Fibroblast of lung (primary cell): ENCODE data around the gene SEL1L2. TPM values are rescaled to one million over a fixed set of nuclear protein-coding genes. Genes with fewer than 3 reads are reported as not detected.
"Not testable (repeated sequence)": the region's sequence is repeated elsewhere in the genome, so short reads cannot be mapped to it uniquely, and the experiment has no call there.

Experiments
- DNase-seq, 2 donors: peaks; one replicate each; pipeline versions ENCODE4 v3.0.0 to v3.0.0-alpha.2; 2010; ENCODE audit warnings: low read depth in 2 of 2
- H2AFZ ChIP-seq: 2 replicates; pipeline ENCODE4 v1.5.1; 2012; ENCODE audit warnings: low read length, control low read depth, inconsistent platforms
- H3K27ac ChIP-seq: 2 replicates; pipeline ENCODE4 v1.5.1; 2011; ENCODE audit warnings: low read length, control low read depth; ENCODE audit not compliant: insufficient read depth
- H3K27me3 ChIP-seq: 2 replicates; pipeline ENCODE4 v1.5.1; 2011; ENCODE audit warnings: mild to moderate bottlenecking, low read length; ENCODE audit not compliant: control insufficient read depth, insufficient read depth
- H3K36me3 ChIP-seq: 2 replicates; pipeline ENCODE4 v1.5.1; 2011; ENCODE audit warnings: low read length; ENCODE audit not compliant: control insufficient read depth, insufficient read depth
- H3K4me1 ChIP-seq: 2 replicates; pipeline ENCODE4 v1.5.1; 2011; ENCODE audit warnings: low read length; ENCODE audit not compliant: control insufficient read depth, insufficient read depth; ENCODE audit errors: extremely low read depth
- H3K4me2 ChIP-seq: 2 replicates; pipeline ENCODE4 v1.5.1; 2011; ENCODE audit warnings: low read length, control low read depth; ENCODE audit not compliant: insufficient read depth; ENCODE audit errors: extremely low read depth
- H3K4me3 ChIP-seq, 4 experiments: fragments of 200-600 bp in 1 of 4; sonication (generic) in 1 of 4; replicated peaks in 1 of 4; 2 replicates each; pipeline ENCODE4 v1.5.1; 2011 to 2016; ENCODE audit warnings: low read length in 4 of 4, low read depth in 3 of 4, mild to moderate bottlenecking in 3 of 4, control low read depth in 2 of 4, inconsistent platforms in 1 of 4, mixed read lengths in 1 of 4; ENCODE audit not compliant: insufficient read depth in 1 of 4; ENCODE audit errors: control extremely low read depth in 1 of 4
- H3K79me2 ChIP-seq: 2 replicates; pipeline ENCODE4 v1.5.1; 2012; ENCODE audit warnings: mild to moderate bottlenecking, low read length, inconsistent platforms; ENCODE audit not compliant: control insufficient read depth, insufficient read depth
- H3K9ac ChIP-seq: 2 replicates; pipeline ENCODE4 v1.5.1; 2011; ENCODE audit warnings: mild to moderate bottlenecking, low read length, control low read depth; ENCODE audit not compliant: insufficient read depth
- H3K9me3 ChIP-seq: 2 replicates; pipeline ENCODE4 v1.5.1; 2012; ENCODE audit warnings: low read depth, low read length; ENCODE audit not compliant: control insufficient read depth, insufficient read depth
- H4K20me1 ChIP-seq: 2 replicates; pipeline ENCODE4 v1.5.1; 2011; ENCODE audit warnings: low read length; ENCODE audit not compliant: control insufficient read depth, insufficient read depth; ENCODE audit errors: extremely low read depth
- CTCF ChIP-seq, 2 donors: IDR thresholded peaks in 1 of 2; conservative IDR thresholded peaks in 1 of 2; 1 replicate in 1 of 2; 2 replicates in 1 of 2; pipeline ENCODE4 v1.5.1; 2011 to 2012; ENCODE audit warnings: low read length in 2 of 2, control low read depth in 1 of 2, inconsistent platforms in 1 of 2, low read depth in 1 of 2, mild to moderate bottlenecking in 1 of 2
- EZH2 ChIP-seq: IDR thresholded peaks from 2 replicates; pipeline ENCODE4 v1.5.1; 2012; ENCODE audit warnings: low read length, control low read depth, mild to moderate bottlenecking; ENCODE audit errors: missing control alignments
- polyA plus RNA-seq, 2 donors: library from polyadenylated mRNA; depleted of rRNA in 1 of 2; stranded (reverse) in 1 of 2; unstranded in 1 of 2; fragments of >200 nt; gene quantifications; 2 replicates each; pipeline ENCODE4 v1.2.1, GENCODE V29; 2011 to 2012; ENCODE audit warnings: missing spikeins in 1 of 2
- total RNA-seq: library from RNA; depleted of rRNA; stranded (reverse); fragments of >200 nt; gene quantifications from 2 replicates; pipeline ENCODE4 v1.2.1, GENCODE V29; 2014

SEL1L2 gene
- total and polyA plus RNA-seq, 2 donors (not counting 1 experiment from before 2014, with no cell fraction given): not detected

GRCh38 chr20:13995841-13996240 lies 5.4 kb upstream of the SEL1L2 start:
- Histone ChIP-seq H3K4me2 (peak overlapping the region; percentile 82), H3K9me3 (no peaks in the 10 kb centered on the region), H3K9ac (no peak overlapping the region), H3K36me3 (no peaks in the 10 kb centered on the region), H3K27me3 (no peaks in the 10 kb centered on the region), H4K20me1 (no peaks in the 10 kb centered on the region), H3K27ac (no peak overlapping the region), H3K79me2 (no peaks in the 10 kb centered on the region), H3K4me1 (no peaks in the 10 kb centered on the region), H3K4me3 (peak overlapping the region; percentile 7 to 64 (median 54)), H2AFZ (peak overlapping the region; percentile 74)
- DNase-seq: no peak
- TF ChIP-seq CTCF (conservative IDR thresholded peaks at IDR 0.05 in 1 of 2, IDR thresholded peaks at IDR 0.05 in 1 of 2; ENCODE audit: low read depth in 1 of 2, low read length in 2 of 2) (no peak), EZH2 (no peak)

- TF ChIP-seq CTCF (conservative IDR thresholded peaks at IDR 0.05 in 1 of 2, IDR thresholded peaks at IDR 0.05 in 1 of 2; ENCODE audit: low read depth in 1 of 2, low read length in 2 of 2): no peak
- no peak for TF ChIP-seq EZH2
- peak; percentile 65 to 78 for DNase-seq
- no peaks in the 10 kb centered on the region for H3K36me3 ChIP-seq
- H3K4me3 ChIP-seq: peak within 1 kb of the TSS; percentile 45 to 64 (median 57)
- no peaks in the 10 kb centered on the region for H4K20me1 ChIP-seq
- H3K79me2 ChIP-seq: no peaks in the 10 kb centered on the region
- H3K27me3 ChIP-seq: no peaks in the 10 kb centered on the region
- peak within 1 kb of the TSS; percentile 74 for H2AFZ ChIP-seq
- H3K9ac ChIP-seq: peak within 1 kb of the TSS; percentile 32
- H3K4me1 ChIP-seq: no peaks in the 10 kb centered on the region
- no peaks in the 10 kb centered on the region for H3K9me3 ChIP-seq
- no peak within 1 kb of the TSS for H3K27ac ChIP-seq
- H3K4me2 ChIP-seq: peak within 1 kb of the TSS; percentile 82
These were observed 4.8 kb upstream of the SEL1L2 start, which contains the start of gene MACROD2 for GRCh38 chr20:13995086-13995665. Gene MACROD2 (plus strand): TSS chr20:13995516.

- not testable (repeated sequence) for H3K27me3 ChIP-seq, H4K20me1 ChIP-seq, H3K36me3 ChIP-seq, H3K79me2 ChIP-seq, DNase-seq, H3K27ac ChIP-seq, H3K4me2 ChIP-seq, H3K4me3 ChIP-seq, H3K9ac ChIP-seq, H2AFZ ChIP-seq, H3K9me3 ChIP-seq, H3K4me1 ChIP-seq
These were observed 1.5 kb upstream of the SEL1L2 start for GRCh38 chr20:13991955-13992354.
